ENCODE results near the gene MAN1C1.

The MAN1C1 gene

GRCh38 chr1:25675729-25676476, 59.3 kb downstream of the MAN1C1 start:
- H3K4me3 ChIP-seq (ENCODE audit: low read depth, low read length) = no peak overlapping the region

GRCh38 chr1:25676488-25676887, 59.9 kb downstream of the MAN1C1 start:
- no peak overlapping the region for H3K4me3 ChIP-seq (ENCODE audit: low read depth, low read length)

GRCh38 chr1:25677193-25677773, 60.7 kb downstream of the MAN1C1 start:
- H3K4me3 ChIP-seq (ENCODE audit: low read depth, low read length) = no peak overlapping the region

GRCh38 chr1:25679171-25679570, 62.6 kb downstream of the MAN1C1 start:
- no peak overlapping the region for H3K4me3 ChIP-seq (ENCODE audit: low read depth, low read length)

- no peak overlapping the region for H3K4me3 ChIP-seq (ENCODE audit: low read depth, low read length)
These were observed 64.1 kb downstream of the MAN1C1 start for GRCh38 chr1:25680701-25681100.

GRCh38 chr1:25682059-25682601, 65.5 kb downstream of the MAN1C1 start:
- H3K4me3 ChIP-seq (ENCODE audit: low read depth, low read length) = no peak overlapping the region

GRCh38 chr1:25683177-25683576, 66.6 kb downstream of the MAN1C1 start:
- H3K4me3 ChIP-seq (ENCODE audit: low read depth, low read length) = no peak overlapping the region

- no peak overlapping the region for H3K4me3 ChIP-seq (ENCODE audit: low read depth, low read length)
These were observed 67.1 kb downstream of the MAN1C1 start for GRCh38 chr1:25683731-25684130.

GRCh38 chr1:25684216-25684965, 67.8 kb downstream of the MAN1C1 start:
- no peak overlapping the region for H3K4me3 ChIP-seq (ENCODE audit: low read depth, low read length)

- no peak overlapping the region for H3K4me3 ChIP-seq (ENCODE audit: low read depth, low read length)
These were observed 68.7 kb downstream of the MAN1C1 start for GRCh38 chr1:25685211-25685750.

- H3K4me3 ChIP-seq (ENCODE audit: low read depth, low read length) = no peak overlapping the region
These were observed 69.5 kb downstream of the MAN1C1 start for GRCh38 chr1:25685938-25686665.

GRCh38 chr1:25687221-25688017, 70.8 kb downstream of the MAN1C1 start:
- no peak overlapping the region for H3K4me3 ChIP-seq (ENCODE audit: low read depth, low read length)

- H3K4me3 ChIP-seq (ENCODE audit: low read depth, low read length) = no peak overlapping the region
These were observed 72.0 kb downstream of the MAN1C1 start for GRCh38 chr1:25688390-25689119.

GRCh38 chr1:25689686-25690381, 73.2 kb downstream of the MAN1C1 start:
- no peak overlapping the region for H3K4me3 ChIP-seq (ENCODE audit: low read depth, low read length)

GRCh38 chr1:25690396-25690956, 73.9 kb downstream of the MAN1C1 start:
- no peak overlapping the region for H3K4me3 ChIP-seq (ENCODE audit: low read depth, low read length)

- H3K4me3 ChIP-seq (ENCODE audit: low read depth, low read length) = no peak overlapping the region
These were observed 74.6 kb downstream of the MAN1C1 start for GRCh38 chr1:25691211-25691610.

GRCh38 chr1:25692560-25692959, 76.0 kb downstream of the MAN1C1 start:
- no peak overlapping the region for H3K4me3 ChIP-seq (ENCODE audit: low read depth, low read length)
